Right lobe of liver (tissue), 6 donors: Measurements from ENCODE around the gene ARSI. TPM values are rescaled to one million over a fixed set of nuclear protein-coding genes. Genes with fewer than 3 reads are reported as not detected.

ENCODE experiments used
- ATAC-seq, 4 donors: fragments of 200-7000 bp; cut with Tn5 transposase; one replicate each; pipeline ENCODE4 v1.9.1; 2020; ENCODE audit warnings: mild to moderate bottlenecking in 4 of 4, moderate library complexity in 4 of 4
- DNase-seq, 3 donors: peaks; one replicate each; pipeline ENCODE4 v3.0.0-alpha.2; 2020
- H3K27ac ChIP-seq, 3 donors: fragments of 200-600 bp; one replicate each; pipeline ENCODE4 v1.8.0; 2022
- H3K27me3 ChIP-seq, 2 donors: fragments of 200-600 bp; one replicate each; pipeline ENCODE4 v1.8.0; 2022
- H3K36me3 ChIP-seq, 4 donors: fragments of 200-600 bp; sonication (generic) in 1 of 4; one replicate each; pipeline versions ENCODE4 v1.5.1 to v1.8.0; 2017 to 2022; ENCODE audit warnings: control low read depth in 1 of 4
- H3K4me1 ChIP-seq, 4 donors: fragments of 200-600 bp; sonication (generic) in 1 of 4; one replicate each; pipeline versions ENCODE4 v1.5.1 to v1.8.0; 2017 to 2022; ENCODE audit warnings: control low read depth in 1 of 4
- H3K4me3 ChIP-seq, 3 donors: fragments of 200-600 bp; one replicate each; pipeline ENCODE4 v1.8.0; 2022
- H3K9me3 ChIP-seq, 4 donors: fragments of 200-600 bp; sonication (generic) in 1 of 4; one replicate each; pipeline versions ENCODE4 v1.5.1 to v1.8.0; 2017 to 2022; ENCODE audit warnings: control low read depth in 1 of 4
- POLR2A ChIP-seq: fragments of 450-650 bp; IDR thresholded peaks from one replicate; pipeline ENCODE4 v1.6.1; 2017; ENCODE audit warnings: antibody characterized with exemption, mild to moderate bottlenecking
- WGBS: methylation state at CpG from one replicate; pipeline ENCODE4 v1.1.6; 2018; ENCODE audit warnings: low coverage, low lambda C conversion rate; ENCODE audit not compliant: insufficient coverage; ENCODE audit errors: missing lambda C conversion rate; 5-methylcytosine and 5-hydroxymethylcytosine counted together
- intact Hi-C, 2 donors: fragments of 100-400 bp; cut with DNase I; formaldehyde crosslinking; loops; one replicate each; pipeline versions ENCODE4 v1.11.2 to v1.14.1; 2022
- total RNA-seq, 6 experiments: library from RNA; depleted of rRNA in 2 of 6; stranded (reverse); fragments of >200 nt in 2 of 6; fragmentation: NEBNext Ultra II Directional in 3 of 6; extraction: Animal tissue kit (Norgen Biotek cat#: 25700) in 3 of 6; gene quantifications; one replicate each; pipeline versions ENCODE4 v1.1.0 to v1.2.4, GENCODE V29; 2016 to 2023
- TF ChIP-seq, protein P1 (sequence below), 4 donors: fragments of 200-600 bp in 3 of 4; fragments of 450-650 bp in 1 of 4; IDR thresholded peaks; one replicate each; pipeline versions ENCODE4 v1.5.1 to v1.8.0; 2016 to 2022; ENCODE audit warnings: antibody characterized with exemption in 4 of 4, mild to moderate bottlenecking in 2 of 4
- donor health status: DM: no; HTN: yes; CAD: no.
- donor health status: DM: no; HTN: no; CAD: no.
- donor health status: DM: no; HTN: no; CAD: no.
- donor health status: DM: no; HTN: yes; CAD: no.
- donor health status: DM: no; HTN: yes; CAD: no.

The ARSI gene
- total RNA-seq, 6 experiments from 2014 or later = 0.06 to 0.51 (median 0.20) TPM; not detected in 1

DNA sequence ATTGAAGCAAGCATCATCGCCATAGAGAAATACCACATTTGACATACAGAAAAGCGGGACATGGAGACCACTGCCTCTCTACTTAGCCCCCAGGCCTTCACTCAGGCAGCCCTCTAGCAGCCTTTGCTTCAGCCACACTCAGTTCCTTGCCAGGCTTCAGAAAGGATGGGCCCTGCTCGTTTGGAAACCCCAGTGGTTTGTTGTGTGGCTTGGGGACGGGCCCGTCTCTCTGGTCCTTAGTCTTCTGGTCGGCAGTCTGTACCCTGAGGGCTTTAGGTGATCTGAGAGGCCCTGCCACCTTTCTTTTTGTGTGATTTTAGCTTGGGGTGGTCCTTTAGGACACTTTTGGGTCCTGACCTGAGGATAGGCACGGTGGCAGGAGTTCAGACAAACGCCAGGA lies 21.1 kb upstream of the ARSI start:
- WGBS = 94% methylated on average over 4 of the region's 8 CpGs
- Histone ChIP-seq H3K27ac (no peak overlapping the region), H3K9me3 (no peaks in the 10 kb centered on the region), H3K4me3 (no peak overlapping the region), H3K36me3 (no peaks in the 10 kb centered on the region), H3K27me3 (no peaks in the 10 kb centered on the region), H3K4me1 (no peaks in the 10 kb centered on the region)
- intact Hi-C loops = no loop called here
- TF ChIP-seq, protein P1, sequence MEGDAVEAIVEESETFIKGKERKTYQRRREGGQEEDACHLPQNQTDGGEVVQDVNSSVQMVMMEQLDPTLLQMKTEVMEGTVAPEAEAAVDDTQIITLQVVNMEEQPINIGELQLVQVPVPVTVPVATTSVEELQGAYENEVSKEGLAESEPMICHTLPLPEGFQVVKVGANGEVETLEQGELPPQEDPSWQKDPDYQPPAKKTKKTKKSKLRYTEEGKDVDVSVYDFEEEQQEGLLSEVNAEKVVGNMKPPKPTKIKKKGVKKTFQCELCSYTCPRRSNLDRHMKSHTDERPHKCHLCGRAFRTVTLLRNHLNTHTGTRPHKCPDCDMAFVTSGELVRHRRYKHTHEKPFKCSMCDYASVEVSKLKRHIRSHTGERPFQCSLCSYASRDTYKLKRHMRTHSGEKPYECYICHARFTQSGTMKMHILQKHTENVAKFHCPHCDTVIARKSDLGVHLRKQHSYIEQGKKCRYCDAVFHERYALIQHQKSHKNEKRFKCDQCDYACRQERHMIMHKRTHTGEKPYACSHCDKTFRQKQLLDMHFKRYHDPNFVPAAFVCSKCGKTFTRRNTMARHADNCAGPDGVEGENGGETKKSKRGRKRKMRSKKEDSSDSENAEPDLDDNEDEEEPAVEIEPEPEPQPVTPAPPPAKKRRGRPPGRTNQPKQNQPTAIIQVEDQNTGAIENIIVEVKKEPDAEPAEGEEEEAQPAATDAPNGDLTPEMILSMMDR (IDR thresholded peaks at IDR 0.05) = no peak
- TF ChIP-seq POLR2A = no peak
- no peak for DNase-seq
- no peak for ATAC-seq

DNA sequence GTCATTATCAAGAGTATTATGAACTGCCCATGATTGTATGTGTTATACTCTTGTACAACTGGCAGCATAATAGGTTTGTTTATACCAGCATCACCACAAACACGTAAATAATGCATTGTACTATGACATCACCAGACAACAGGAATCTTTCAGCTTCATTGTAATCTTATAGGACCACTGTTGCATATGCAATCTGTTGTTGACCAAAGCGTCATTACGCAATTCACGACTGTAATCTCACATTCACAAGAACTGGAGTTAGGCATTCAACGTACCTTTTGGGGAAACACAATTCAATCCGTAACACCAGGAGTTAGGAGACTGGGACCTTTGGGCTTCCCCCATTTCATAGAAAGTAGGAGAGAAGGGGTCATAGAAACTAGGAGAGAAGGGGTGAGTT lies 20.4 kb upstream of the ARSI start:
- intact Hi-C loops = no loop called here
- 74% methylated on average over 6 of the region's 6 CpGs for WGBS
- H3K9me3 ChIP-seq = no peaks in the 10 kb centered on the region
- H3K4me3 ChIP-seq = no peak overlapping the region
- no peak for TF ChIP-seq POLR2A
- TF ChIP-seq, protein P1 (IDR thresholded peaks at IDR 0.05) = no peak
- no peak for ATAC-seq
- H3K36me3 ChIP-seq = no peaks in the 10 kb centered on the region
- no peak overlapping the region for H3K27ac ChIP-seq
- H3K27me3 ChIP-seq = no peaks in the 10 kb centered on the region
- no peak for DNase-seq
- no peaks in the 10 kb centered on the region for H3K4me1 ChIP-seq

DNA sequence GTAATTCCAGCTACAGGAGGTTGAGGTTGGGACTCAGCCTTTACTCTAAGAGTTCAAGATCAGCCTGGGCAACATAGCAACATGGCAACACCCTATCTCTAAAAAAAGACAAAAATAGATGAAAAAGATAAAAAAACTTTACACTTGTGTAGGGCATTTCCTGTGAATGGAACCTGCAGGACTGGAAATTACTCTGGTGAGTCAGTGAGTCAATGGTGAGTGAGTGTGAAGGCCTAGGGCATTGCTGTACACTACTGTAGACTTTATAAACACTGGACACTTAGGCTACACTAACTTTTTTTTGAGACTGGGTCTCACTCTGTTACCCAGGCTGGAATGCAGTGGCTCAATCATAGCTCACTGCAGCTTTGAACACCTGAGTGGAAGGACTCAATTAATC lies 19.5 kb upstream of the ARSI start:
- H3K9me3 ChIP-seq = no peaks in the 10 kb centered on the region
- ATAC-seq (no peak), DNase-seq (no peak)
- H3K27ac ChIP-seq = no peak overlapping the region
- no peaks in the 10 kb centered on the region for H3K4me1 ChIP-seq
- H3K4me3 ChIP-seq = no peak overlapping the region
- no peaks in the 10 kb centered on the region for H3K36me3 ChIP-seq
- intact Hi-C loops = no loop called here
- TF ChIP-seq POLR2A = no peak
- TF ChIP-seq, protein P1 (IDR thresholded peaks at IDR 0.05) = no peak
- no peaks in the 10 kb centered on the region for H3K27me3 ChIP-seq

DNA sequence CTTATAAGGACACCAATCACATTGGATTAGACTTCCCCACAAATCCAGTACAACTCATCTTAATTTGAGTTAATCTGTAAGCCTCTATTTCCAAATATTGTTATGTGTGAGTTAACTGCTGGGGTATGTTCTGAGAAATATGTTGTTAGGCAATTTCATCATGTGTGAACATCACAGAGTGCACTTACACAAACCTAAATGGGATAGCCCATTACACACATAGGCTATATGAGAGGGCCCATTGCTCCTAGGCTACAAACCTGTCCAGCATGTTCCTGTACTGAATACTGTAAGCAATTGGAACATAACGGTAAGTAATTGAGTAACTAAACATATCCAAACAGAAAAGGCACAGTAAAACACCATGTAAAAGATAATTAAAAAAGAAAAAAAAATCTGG lies 19.1 kb upstream of the ARSI start:
- intact Hi-C loops = no loop called here
- whole genome bisulfite sequencing = 100% methylated on average over 1 of the region's 1 CpG
- Histone ChIP-seq H3K27ac (no peak overlapping the region), H3K36me3 (no peaks in the 10 kb centered on the region), H3K27me3 (no peaks in the 10 kb centered on the region), H3K4me1 (no peaks in the 10 kb centered on the region), H3K9me3 (no peaks in the 10 kb centered on the region), H3K4me3 (no peak overlapping the region)
- DNase-seq (no peak), ATAC-seq (no peak)
- TF ChIP-seq, protein P1 (IDR thresholded peaks at IDR 0.05) = no peak
- TF ChIP-seq POLR2A = no peak

DNA sequence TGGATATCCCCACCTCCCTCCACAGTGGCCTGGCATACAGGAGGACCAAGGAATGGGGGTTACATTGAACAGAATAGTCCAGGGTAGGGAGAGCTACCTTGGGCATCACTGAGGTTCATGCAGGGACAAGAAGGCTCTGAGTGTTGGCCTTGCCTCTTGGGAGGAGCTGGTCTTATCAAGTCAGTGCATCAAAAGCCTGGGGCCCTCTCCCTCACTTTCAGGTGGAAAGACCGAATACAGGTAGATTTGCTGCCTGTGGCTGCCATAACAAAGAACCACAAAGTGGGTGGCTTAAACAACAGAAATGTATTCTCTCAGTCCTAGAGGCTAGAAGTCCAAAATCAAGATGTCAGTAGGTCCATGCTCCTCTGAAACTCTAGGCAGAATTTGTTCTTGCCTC lies 18.5 kb upstream of the ARSI start:
- H3K9me3 ChIP-seq = no peaks in the 10 kb centered on the region
- no peak overlapping the region for H3K27ac ChIP-seq
- H3K27me3 ChIP-seq = no peaks in the 10 kb centered on the region
- H3K36me3 ChIP-seq = no peaks in the 10 kb centered on the region
- no peak overlapping the region for H3K4me3 ChIP-seq
- no peaks in the 10 kb centered on the region for H3K4me1 ChIP-seq
- no CpG with 5 or more reads among the region's 1 CpG for WGBS
- DNase-seq (no peak), ATAC-seq (no peak)
- intact Hi-C loops = no loop called here
- TF ChIP-seq POLR2A = no peak
- TF ChIP-seq, protein P1 (IDR thresholded peaks at IDR 0.05) = no peak
